Dedifferentiated amniotic fluid mesenchymal stem cell (primary cell): ENCODE results near the gene RFC2.

Experiments
- DNase-seq: peaks from one replicate; pipeline ENCODE4 v3.0.0-alpha.2; 2016; ENCODE audit errors: extremely low spot score

The RFC2 gene

DNA sequence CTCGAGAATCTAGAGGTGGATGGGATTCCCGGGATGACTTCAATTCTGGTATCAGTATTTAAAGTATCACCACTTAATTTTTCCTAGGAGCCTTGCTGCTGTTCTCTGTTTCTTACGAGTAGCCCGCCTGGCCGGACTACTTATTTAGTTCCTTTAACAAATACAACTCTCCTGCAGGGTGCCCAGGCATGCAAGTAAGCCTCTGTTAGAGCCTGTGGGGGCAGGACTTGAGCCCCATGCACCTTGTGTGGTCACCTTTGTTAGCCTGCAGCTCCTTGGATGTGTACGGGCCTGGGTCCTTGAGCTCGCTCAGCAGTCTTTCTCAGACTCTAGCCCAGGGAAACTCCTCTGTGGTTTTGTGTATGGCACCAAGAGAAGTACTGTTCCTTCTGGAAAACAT is 63.9 kb downstream of the RFC2 start:
- DNase-seq = no peak

GRCh38 chr7:74187915-74188675 is 66.1 kb downstream of the RFC2 start:
- DNase-seq = no peak

GRCh38 chr7:74185636-74186035 is 68.6 kb downstream of the RFC2 start:
- DNase-seq = no peak

DNA sequence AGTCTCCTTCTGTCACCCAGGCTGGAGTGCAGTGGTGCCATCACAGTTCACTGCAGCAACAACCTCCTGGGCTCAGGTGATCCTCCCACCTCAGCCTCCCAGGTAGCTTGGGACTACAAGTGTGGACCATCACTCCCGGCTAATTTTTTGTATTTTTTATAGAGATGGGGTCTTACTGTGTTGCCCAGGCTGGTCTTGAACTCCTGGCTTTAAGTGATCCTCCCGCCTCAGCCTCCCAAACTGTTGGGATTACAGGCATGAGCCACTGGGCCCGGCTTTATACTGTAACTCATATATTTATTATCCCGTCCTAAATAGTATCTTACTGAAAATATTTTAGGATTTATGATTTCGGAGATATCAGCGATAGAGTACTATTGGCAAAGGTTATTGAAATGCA is 69.2 kb downstream of the RFC2 start:
- no peak for DNase-seq

GRCh38 chr7:74183653-74184450 is 70.3 kb downstream of the RFC2 start:
- DNase-seq = no peak

DNA sequence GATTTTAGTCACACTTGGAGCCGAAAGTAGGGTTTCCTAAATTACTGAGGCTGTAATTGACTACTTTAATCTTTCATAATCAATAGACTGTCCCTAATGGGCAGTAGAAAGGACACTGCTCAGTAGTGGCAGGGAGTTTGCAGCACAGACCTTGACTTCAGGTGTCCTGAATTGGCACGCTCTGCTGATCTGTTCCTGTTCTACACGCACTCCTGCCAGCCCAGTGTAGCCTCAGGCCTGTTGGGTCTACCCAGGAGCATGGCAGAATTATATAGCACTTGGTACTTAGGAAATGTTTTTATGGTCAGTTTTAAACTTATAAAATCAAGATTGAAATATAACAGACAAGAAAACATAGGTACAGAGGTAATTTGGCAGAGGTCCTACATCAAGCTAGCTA is 71.1 kb downstream of the RFC2 start:
- no peak for DNase-seq

- DNase-seq = no peak
Measured at GRCh38 chr7:74182453-74183090, 71.6 kb downstream of the RFC2 start.

DNA sequence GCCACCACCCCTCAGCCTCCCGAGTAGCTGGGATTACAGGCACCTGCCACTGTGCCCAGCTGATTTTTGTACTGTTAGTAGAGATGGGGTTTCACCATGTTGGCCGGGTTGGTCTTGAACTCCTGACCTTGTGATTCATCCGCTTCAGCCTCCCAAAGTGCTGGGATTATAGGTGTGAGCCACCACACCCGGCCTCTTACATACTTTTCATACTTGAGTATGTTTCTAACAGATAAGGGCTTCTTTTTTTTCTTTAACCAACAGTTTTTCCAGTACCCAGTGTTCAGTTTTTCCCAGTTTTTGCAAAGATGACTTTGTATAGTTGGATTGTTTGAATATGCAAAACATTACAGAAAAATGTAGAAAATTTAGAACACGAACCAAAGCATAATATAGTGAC is 72.4 kb downstream of the RFC2 start:
- no peak for DNase-seq
